ENCODE data around the gene ARHGAP6. TPM values are rescaled to one million over a fixed set of nuclear protein-coding genes. Genes with fewer than 3 reads are reported as not detected.

The ARHGAP6 gene
- total RNA-seq, 1 donor from 2014 or later, result 16.7 TPM

GRCh38 chrX:11702420-11702819 lies 36.7 kb upstream of the ARHGAP6 start:
- no peaks in the 10 kb centered on the region for H3K9me3 ChIP-seq
- DNase-seq (no peak), ATAC-seq (no peak)
- no peaks in the 10 kb centered on the region for H3K27me3 ChIP-seq (ENCODE audit: low read depth)
- H3K36me3 ChIP-seq, result no peaks in the 10 kb centered on the region
- TF ChIP-seq CTCF (IDR thresholded peaks at IDR 0.05), result no peak
- H3K27ac ChIP-seq, result no peak overlapping the region
- H3K4me1 ChIP-seq, result no peaks in the 10 kb centered on the region
- intact Hi-C loops (cut with DNase I), result no loop called here
- H3K4me3 ChIP-seq, result no peak overlapping the region

GRCh38 chrX:11698702-11699101 lies 33.0 kb upstream of the ARHGAP6 start:
- no peak overlapping the region for H3K27ac ChIP-seq
- no peaks in the 10 kb centered on the region for H3K9me3 ChIP-seq
- no peaks in the 10 kb centered on the region for H3K4me1 ChIP-seq
- intact Hi-C loops (cut with DNase I), result no loop called here
- H3K36me3 ChIP-seq, result no peaks in the 10 kb centered on the region
- ATAC-seq, result no peak
- H3K4me3 ChIP-seq, result no peak overlapping the region
- H3K27me3 ChIP-seq (ENCODE audit: low read depth), result no peaks in the 10 kb centered on the region
- TF ChIP-seq CTCF (IDR thresholded peaks at IDR 0.05), result no peak
- DNase-seq, result no peak

GRCh38 chrX:11688201-11688600 lies 22.5 kb upstream of the ARHGAP6 start:
- H3K27ac ChIP-seq, result no peak overlapping the region
- no peak for DNase-seq

GRCh38 chrX:11687157-11687556 lies 21.4 kb upstream of the ARHGAP6 start:
- no peak for DNase-seq
- Histone ChIP-seq H3K4me1 (no peaks in the 10 kb centered on the region), H3K36me3 (no peaks in the 10 kb centered on the region), H3K27me3 (ENCODE audit: low read depth) (no peaks in the 10 kb centered on the region), H3K27ac (no peak overlapping the region), H3K4me3 (no peak overlapping the region), H3K9me3 (no peaks in the 10 kb centered on the region)
- intact Hi-C loops (cut with DNase I), result no loop called here
- no peak for ATAC-seq
- no peak for TF ChIP-seq CTCF (IDR thresholded peaks at IDR 0.05)

More at GRCh38 chrX:11688201-11688600, 22.5 kb upstream of the ARHGAP6 start:
- Histone ChIP-seq H3K4me1 (no peaks in the 10 kb centered on the region), H3K27me3 (ENCODE audit: low read depth) (no peaks in the 10 kb centered on the region), H3K4me3 (no peak overlapping the region), H3K9me3 (no peaks in the 10 kb centered on the region), H3K36me3 (no peaks in the 10 kb centered on the region)
- no peak for TF ChIP-seq CTCF (IDR thresholded peaks at IDR 0.05)
- no peak for ATAC-seq
- intact Hi-C loops (cut with DNase I), result no loop called here

- Histone ChIP-seq H3K4me3 (no peak overlapping the region), H3K9me3 (no peaks in the 10 kb centered on the region), H3K36me3 (no peaks in the 10 kb centered on the region), H3K27me3 (ENCODE audit: low read depth) (no peaks in the 10 kb centered on the region), H3K27ac (no peak overlapping the region), H3K4me1 (no peaks in the 10 kb centered on the region)
- no peak for ATAC-seq
- TF ChIP-seq CTCF (IDR thresholded peaks at IDR 0.05), result no peak
- intact Hi-C loops (cut with DNase I), result no loop called here
- DNase-seq, result no peak
Observed at GRCh38 chrX:11683057-11683456, 17.3 kb upstream of the ARHGAP6 start.

- Histone ChIP-seq H3K27ac (no peak overlapping the region), H3K27me3 (ENCODE audit: low read depth) (no peaks in the 10 kb centered on the region), H3K4me3 (no peak overlapping the region), H3K4me1 (no peaks in the 10 kb centered on the region), H3K36me3 (no peaks in the 10 kb centered on the region), H3K9me3 (no peaks in the 10 kb centered on the region)
- intact Hi-C loops (cut with DNase I), result no loop called here
- ATAC-seq (no peak), DNase-seq (no peak)
- no peak for TF ChIP-seq CTCF (IDR thresholded peaks at IDR 0.05)
Observed at GRCh38 chrX:11678158-11678557, 12.4 kb upstream of the ARHGAP6 start.

All from lower lobe of right lung (tissue), 2 donors.